ENCODE data around the gene SMIM32. TPM values are rescaled to one million over a fixed set of nuclear protein-coding genes. Genes with fewer than 3 reads are reported as not detected.

Gene SMIM32
- total RNA-seq, 1 experiment from 2014 or later: 0.31 TPM

DNA sequence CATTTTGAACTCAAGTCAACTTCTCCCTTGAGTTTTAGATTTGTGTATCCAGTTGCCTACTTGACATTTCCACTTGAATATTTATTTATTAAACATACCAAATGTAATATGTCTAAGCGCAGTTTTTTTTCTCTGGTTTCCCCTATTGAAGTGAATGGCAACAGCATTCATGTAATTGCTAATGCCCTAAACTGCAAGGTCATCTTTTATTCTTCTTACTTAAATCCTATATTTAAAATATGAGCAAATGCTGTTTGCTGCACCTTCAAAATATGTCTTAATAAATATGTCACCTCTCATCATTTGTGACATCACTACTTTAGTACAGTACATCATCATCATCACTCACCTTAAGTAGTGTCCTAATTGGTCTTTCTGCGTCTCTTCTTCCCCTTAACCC, 37.9 kb downstream of the SMIM32 start:
- no peak overlapping the region for H3K27ac ChIP-seq (ENCODE audit: low read length)
- BruUV-seq (replicated peaks): no TSS peak
- H3K9me3 ChIP-seq (ENCODE audit: control insufficient read depth, insufficient read depth, low read depth, low read length): no peaks in the 10 kb centered on the region
- H3K27me3 ChIP-seq (ENCODE audit: control insufficient read depth, insufficient read depth, low read length): no peaks in the 10 kb centered on the region
- ChIA-PET CTCF (no interaction called here), POLR2A (no interaction called here)
- TF ChIP-seq POLR2AphosphoS5 (IDR thresholded peaks at IDR 0.05; ENCODE audit: low read depth, low read length) (no peak), SIN3A (IDR thresholded peaks at IDR 0.05; ENCODE audit: borderline replicate concordance, insufficient read depth, low read depth, low read length) (no peak), REST (IDR thresholded peaks at IDR 0.05; ENCODE audit: insufficient read depth in 1 of 2, low read depth in 2 of 2, low read length in 1 of 2) (no peak), TCF7L2 (IDR thresholded peaks at IDR 0.05; ENCODE audit: low read depth, low read length) (no peak)
- TF ChIP-seq, protein P1, sequence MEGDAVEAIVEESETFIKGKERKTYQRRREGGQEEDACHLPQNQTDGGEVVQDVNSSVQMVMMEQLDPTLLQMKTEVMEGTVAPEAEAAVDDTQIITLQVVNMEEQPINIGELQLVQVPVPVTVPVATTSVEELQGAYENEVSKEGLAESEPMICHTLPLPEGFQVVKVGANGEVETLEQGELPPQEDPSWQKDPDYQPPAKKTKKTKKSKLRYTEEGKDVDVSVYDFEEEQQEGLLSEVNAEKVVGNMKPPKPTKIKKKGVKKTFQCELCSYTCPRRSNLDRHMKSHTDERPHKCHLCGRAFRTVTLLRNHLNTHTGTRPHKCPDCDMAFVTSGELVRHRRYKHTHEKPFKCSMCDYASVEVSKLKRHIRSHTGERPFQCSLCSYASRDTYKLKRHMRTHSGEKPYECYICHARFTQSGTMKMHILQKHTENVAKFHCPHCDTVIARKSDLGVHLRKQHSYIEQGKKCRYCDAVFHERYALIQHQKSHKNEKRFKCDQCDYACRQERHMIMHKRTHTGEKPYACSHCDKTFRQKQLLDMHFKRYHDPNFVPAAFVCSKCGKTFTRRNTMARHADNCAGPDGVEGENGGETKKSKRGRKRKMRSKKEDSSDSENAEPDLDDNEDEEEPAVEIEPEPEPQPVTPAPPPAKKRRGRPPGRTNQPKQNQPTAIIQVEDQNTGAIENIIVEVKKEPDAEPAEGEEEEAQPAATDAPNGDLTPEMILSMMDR (IDR thresholded peaks at IDR 0.05): no peak
- DNase-seq (ENCODE audit: low read depth, low spot score): no peak
- intact Hi-C loops (cut with micrococcal nuclease; ENCODE audit: unreplicated experiment): no loop called here
- no peak for ATAC-seq
- peaks cover 3% of the 10 kb centered on the region; the same call in 1 of the 2 replicates for H3K36me3 ChIP-seq (ENCODE audit: control insufficient read depth, insufficient read depth, low read length)
- in situ Hi-C loops (cut with HindIII; ENCODE audit: low pct_unique_long_range_greater_than_20kb, low sequenced_read_pairs): no loop called here
- H3K4me1 ChIP-seq (ENCODE audit: control insufficient read depth, insufficient read depth, low read length): peaks cover 3% of the 10 kb centered on the region; the same call in 1 of the 2 replicates
- no peak overlapping the region for H3K4me3 ChIP-seq (ENCODE audit: low read depth in 2 of 2, low read length in 2 of 2)

- Histone ChIP-seq H3K36me3 (ENCODE audit: control insufficient read depth, insufficient read depth, low read length) (peaks cover 3% of the 10 kb centered on the region; the same call in 1 of the 2 replicates), H3K27ac (ENCODE audit: low read length) (no peak overlapping the region), H3K9me3 (ENCODE audit: control insufficient read depth, insufficient read depth, low read depth, low read length) (no peaks in the 10 kb centered on the region), H3K4me3 (ENCODE audit: low read depth in 2 of 2, low read length in 2 of 2) (no peak overlapping the region), H3K4me1 (ENCODE audit: control insufficient read depth, insufficient read depth, low read length) (peaks cover 3% of the 10 kb centered on the region; the same call in 1 of the 2 replicates), H3K27me3 (ENCODE audit: control insufficient read depth, insufficient read depth, low read length) (no peaks in the 10 kb centered on the region)
- intact Hi-C loops (cut with micrococcal nuclease; ENCODE audit: unreplicated experiment): no loop called here
- ChIA-PET CTCF (no interaction called here), POLR2A (no interaction called here)
- ATAC-seq: no peak
- no TSS peak for BruUV-seq (replicated peaks)
- no peak for DNase-seq (ENCODE audit: low read depth, low spot score)
- in situ Hi-C loops (cut with HindIII; ENCODE audit: low pct_unique_long_range_greater_than_20kb, low sequenced_read_pairs): no loop called here
- no peak for TF ChIP-seq TCF7L2 (IDR thresholded peaks at IDR 0.05; ENCODE audit: low read depth, low read length)
- no peak for TF ChIP-seq POLR2AphosphoS5 (IDR thresholded peaks at IDR 0.05; ENCODE audit: low read depth, low read length)
- TF ChIP-seq, protein P1 (IDR thresholded peaks at IDR 0.05): no peak
- no peak for TF ChIP-seq SIN3A (IDR thresholded peaks at IDR 0.05; ENCODE audit: borderline replicate concordance, insufficient read depth, low read depth, low read length)
- TF ChIP-seq REST (IDR thresholded peaks at IDR 0.05; ENCODE audit: insufficient read depth in 1 of 2, low read depth in 2 of 2, low read length in 1 of 2): no peak
Observed at GRCh38 chr5:136153581-136154236, 39.3 kb downstream of the SMIM32 start.

All from Panc1 (cell line).